Measurements from ENCODE around the gene SNPH. TPM values are rescaled to one million over a fixed set of nuclear protein-coding genes. Genes with fewer than 3 reads are reported as not detected.

The SNPH gene
- total RNA-seq, 2 experiments from 2014 or later: 12.8 to 13.0 TPM

DNA sequence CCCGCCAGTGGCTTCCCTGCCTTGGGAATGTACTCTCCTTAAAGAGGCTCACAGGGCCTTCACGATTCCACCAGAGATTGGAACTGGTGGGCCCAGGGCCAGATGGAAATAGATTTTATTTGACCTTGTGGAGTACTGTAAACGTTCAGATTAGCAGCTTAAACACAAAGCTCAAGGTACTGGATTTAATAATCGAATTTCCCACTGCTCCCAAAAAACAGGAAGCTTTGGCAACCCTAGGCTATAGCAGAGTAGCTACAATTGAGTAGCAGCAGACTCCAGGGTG lies 55.5 kb downstream of the SNPH start:
- Mint-ChIP-seq H3K9me3 (no peaks in the 10 kb centered on the region), H3K4me1 (ENCODE audit: low read depth) (no peaks in the 10 kb centered on the region), H3K27ac (no peak overlapping the region), H3K4me3 (no peak overlapping the region), H3K36me3 (ENCODE audit: low read depth) (no peaks in the 10 kb centered on the region), H3K27me3 (no peaks in the 10 kb centered on the region)
- Histone ChIP-seq H3K27me3 (ENCODE audit: control insufficient read depth in 1 of 2, insufficient read depth in 2 of 2, low read length in 2 of 2) (no peaks in the 10 kb centered on the region), H3K4me3 (ENCODE audit: low read length) (no peak overlapping the region), H3K9me3 (ENCODE audit: control insufficient read depth in 1 of 2, insufficient read depth in 1 of 2, low read length in 2 of 2) (no peaks in the 10 kb centered on the region), H3K27ac (ENCODE audit: low read depth in 1 of 2, low read length in 2 of 2) (no peak overlapping the region), H3K36me3 (ENCODE audit: insufficient read depth, low read length) (no peaks in the 10 kb centered on the region), H3K4me1 (ENCODE audit: insufficient read depth, low read length) (peaks cover 26% of the 10 kb centered on the region)
- intact Hi-C loops (cut with DNase I, micrococcal nuclease): loop anchor here in 1 of 2 experiments (5.0 to 10.0 kb wide), 2 partner anchors 57 to 99 kb away; partner anchors contain the start of gene SNPH
- ATAC-seq (ENCODE audit: poor library complexity) (no peak), DNase-seq (no peak)
- ChIA-PET POLR2A (no interaction called here), CTCF (interaction anchor here (1.1 to 1.3 kb wide), 2 partner anchors 115 to 145 kb away, joined by 3 to 4 read pairs; partner anchors contain the start of gene NSFL1C)
- TF ChIP-seq, protein P1, sequence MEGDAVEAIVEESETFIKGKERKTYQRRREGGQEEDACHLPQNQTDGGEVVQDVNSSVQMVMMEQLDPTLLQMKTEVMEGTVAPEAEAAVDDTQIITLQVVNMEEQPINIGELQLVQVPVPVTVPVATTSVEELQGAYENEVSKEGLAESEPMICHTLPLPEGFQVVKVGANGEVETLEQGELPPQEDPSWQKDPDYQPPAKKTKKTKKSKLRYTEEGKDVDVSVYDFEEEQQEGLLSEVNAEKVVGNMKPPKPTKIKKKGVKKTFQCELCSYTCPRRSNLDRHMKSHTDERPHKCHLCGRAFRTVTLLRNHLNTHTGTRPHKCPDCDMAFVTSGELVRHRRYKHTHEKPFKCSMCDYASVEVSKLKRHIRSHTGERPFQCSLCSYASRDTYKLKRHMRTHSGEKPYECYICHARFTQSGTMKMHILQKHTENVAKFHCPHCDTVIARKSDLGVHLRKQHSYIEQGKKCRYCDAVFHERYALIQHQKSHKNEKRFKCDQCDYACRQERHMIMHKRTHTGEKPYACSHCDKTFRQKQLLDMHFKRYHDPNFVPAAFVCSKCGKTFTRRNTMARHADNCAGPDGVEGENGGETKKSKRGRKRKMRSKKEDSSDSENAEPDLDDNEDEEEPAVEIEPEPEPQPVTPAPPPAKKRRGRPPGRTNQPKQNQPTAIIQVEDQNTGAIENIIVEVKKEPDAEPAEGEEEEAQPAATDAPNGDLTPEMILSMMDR (IDR thresholded peaks at IDR 0.05): no peak

DNA sequence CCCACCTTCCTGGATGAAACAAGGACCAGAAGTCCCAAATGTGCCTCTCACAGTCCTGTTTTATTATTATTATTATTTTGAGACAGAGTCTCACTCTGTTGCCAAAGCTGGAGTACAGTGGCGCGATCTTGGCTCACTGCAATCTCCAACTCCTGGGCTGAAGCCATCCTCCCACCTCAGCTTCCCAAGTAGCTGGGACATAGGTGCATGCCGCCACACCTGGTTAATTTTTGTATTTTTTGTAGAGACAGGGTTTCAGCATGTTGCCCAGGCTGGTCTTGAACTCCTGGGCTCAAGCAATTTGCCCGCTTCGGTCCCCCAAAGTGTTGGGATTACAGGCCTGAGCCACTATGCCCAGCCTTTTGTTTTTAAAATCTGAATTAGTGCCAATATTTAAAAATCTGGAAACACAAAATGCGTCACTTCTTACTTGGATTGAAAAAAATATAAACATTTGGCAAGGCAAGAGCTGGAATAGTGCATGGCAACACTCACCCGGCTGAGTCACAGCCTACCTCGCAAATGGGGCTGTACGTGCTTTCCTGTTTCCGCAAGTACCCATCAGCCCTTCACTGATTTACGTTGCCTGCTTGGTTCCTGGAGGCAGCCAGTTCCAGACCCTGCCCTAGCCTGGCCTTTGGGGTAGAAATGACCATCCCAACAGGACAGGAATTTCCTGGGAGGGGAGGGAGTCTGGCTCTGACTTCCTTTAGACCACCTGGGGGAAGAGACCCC lies 56.6 kb downstream of the SNPH start:
- H3K36me3 ChIP-seq (ENCODE audit: insufficient read depth, low read length): no peaks in the 10 kb centered on the region
- TF ChIP-seq, protein P1 (IDR thresholded peaks at IDR 0.05): no peak
- Mint-ChIP-seq H3K9me3 (no peaks in the 10 kb centered on the region), H3K4me1 (ENCODE audit: low read depth) (no peaks in the 10 kb centered on the region), H3K27ac (peak overlapping the region; percentile 54), H3K4me3 (no peak overlapping the region), H3K36me3 (ENCODE audit: low read depth) (no peaks in the 10 kb centered on the region), H3K27me3 (no peaks in the 10 kb centered on the region)
- ATAC-seq (ENCODE audit: poor library complexity): no peak
- no peaks in the 10 kb centered on the region for H3K9me3 ChIP-seq (ENCODE audit: control insufficient read depth in 1 of 2, insufficient read depth in 1 of 2, low read length in 2 of 2)
- H3K27ac ChIP-seq (ENCODE audit: low read depth in 1 of 2, low read length in 2 of 2): no peak overlapping the region
- no peaks in the 10 kb centered on the region for H3K27me3 ChIP-seq (ENCODE audit: control insufficient read depth in 1 of 2, insufficient read depth in 2 of 2, low read length in 2 of 2)
- CTCF ChIA-PET: interaction anchor here (1.3 kb wide), 1 partner anchor 114 kb away, joined by 3 read pairs; no protein-coding TSS in a partner anchor
- peak in 1 of 14 experiments; percentile 41 for DNase-seq
- H3K4me3 ChIP-seq (ENCODE audit: low read length): no peak overlapping the region
- intact Hi-C loops (cut with DNase I, micrococcal nuclease): loop anchor here in 1 of 2 experiments (5.0 to 10.0 kb wide), 2 partner anchors 58 to 100 kb away; partner anchors contain the start of gene SNPH
- peaks cover 34% of the 10 kb centered on the region for H3K4me1 ChIP-seq (ENCODE audit: insufficient read depth, low read length)
- POLR2A ChIA-PET: no interaction called here

DNA sequence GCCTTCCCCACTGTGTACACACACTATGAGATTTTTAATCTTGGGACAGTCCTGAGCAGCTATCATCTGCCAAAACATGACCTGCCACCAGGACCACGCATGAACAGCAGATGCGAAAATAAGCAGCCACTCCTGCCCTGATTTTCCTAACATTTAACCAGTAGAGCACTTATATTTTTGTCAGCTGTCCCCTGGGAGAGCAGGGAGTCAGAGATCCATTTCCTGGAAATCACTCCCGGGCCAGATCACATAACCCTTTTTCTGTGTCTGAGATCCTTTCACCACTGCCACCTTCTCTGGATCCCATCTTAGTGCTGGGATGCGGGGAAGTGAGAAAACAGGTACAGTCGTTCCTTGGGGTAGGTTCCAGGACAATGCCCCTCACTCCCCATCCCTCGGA lies 57.2 kb downstream of the SNPH start:
- intact Hi-C loops (cut with DNase I, micrococcal nuclease): loop anchor here in 1 of 2 experiments (5.0 to 10.0 kb wide), 2 partner anchors 58 to 101 kb away; partner anchors contain the start of gene SNPH
- H3K4me1 ChIP-seq (ENCODE audit: insufficient read depth, low read length): peaks cover 38% of the 10 kb centered on the region
- no peaks in the 10 kb centered on the region for H3K9me3 ChIP-seq (ENCODE audit: control insufficient read depth in 1 of 2, insufficient read depth in 1 of 2, low read length in 2 of 2)
- ATAC-seq (ENCODE audit: poor library complexity) (no peak), DNase-seq (peak in 1 of 14 experiments; percentile 23)
- Mint-ChIP-seq H3K9me3 (no peaks in the 10 kb centered on the region), H3K4me3 (no peak overlapping the region), H3K36me3 (ENCODE audit: low read depth) (no peaks in the 10 kb centered on the region), H3K27ac (peak overlapping the region; percentile 54), H3K27me3 (no peaks in the 10 kb centered on the region), H3K4me1 (ENCODE audit: low read depth) (no peaks in the 10 kb centered on the region)
- no peak overlapping the region for H3K27ac ChIP-seq (ENCODE audit: low read depth in 1 of 2, low read length in 2 of 2)
- H3K27me3 ChIP-seq (ENCODE audit: control insufficient read depth in 1 of 2, insufficient read depth in 2 of 2, low read length in 2 of 2): no peaks in the 10 kb centered on the region
- no peaks in the 10 kb centered on the region for H3K36me3 ChIP-seq (ENCODE audit: insufficient read depth, low read length)
- TF ChIP-seq, protein P1 (IDR thresholded peaks at IDR 0.05): no peak
- H3K4me3 ChIP-seq (ENCODE audit: low read length): no peak overlapping the region
- CTCF ChIA-PET: interaction anchor here (1.4 to 1.7 kb wide), 2 partner anchors 8 to 114 kb away, joined by 3 to 6 read pairs; no protein-coding TSS in a partner anchor
- POLR2A ChIA-PET: no interaction called here

All from CD4-positive, alpha-beta T cell (primary cell).